Smooth muscle cell (in vitro differentiated cells): ENCODE results near the gene SLC2A10. TPM values are rescaled to one million over a fixed set of nuclear protein-coding genes. Genes with fewer than 3 reads are reported as not detected.

ENCODE experiments used
- DNase-seq: peaks from one replicate; lab custom pipeline; 2025; ENCODE audit not compliant: unreplicated experiment; lab: John Stamatoyannopoulos, UW
- H2AFZ ChIP-seq: fragments of 200-600 bp; sonication (generic); 2 replicates; pipeline ENCODE4 v1.6.0; 2016; ENCODE audit warnings: antibody characterized with exemption, low read depth, mild to moderate bottlenecking
- H3F3A ChIP-seq: fragments of 200-600 bp; sonication (generic); 2 replicates; pipeline ENCODE4 v1.6.0; 2017; ENCODE audit warnings: antibody characterized with exemption, low read depth
- H3K27ac ChIP-seq: fragments of 200-600 bp; sonication (generic); 2 replicates; pipeline ENCODE4 v1.5.1; 2016; ENCODE audit warnings: low read depth, mild to moderate bottlenecking
- H3K27me3 ChIP-seq: fragments of 200-600 bp; sonication (generic); 2 replicates; pipeline ENCODE4 v1.6.1; 2016; ENCODE audit warnings: low read depth, mild to moderate bottlenecking
- H3K36me3 ChIP-seq: fragments of 200-600 bp; sonication (generic); 2 replicates; pipeline ENCODE4 v1.5.1; 2016; ENCODE audit warnings: low read depth
- H3K4me1 ChIP-seq: fragments of 200-600 bp; sonication (generic); 2 replicates; pipeline ENCODE4 v1.5.1; 2016; ENCODE audit warnings: low read depth
- H3K4me2 ChIP-seq: fragments of 200-600 bp; sonication (generic); 2 replicates; pipeline ENCODE4 v1.6.0; 2016; ENCODE audit warnings: mild to moderate bottlenecking
- H3K4me3 ChIP-seq: fragments of 200-600 bp; sonication (generic); 2 replicates; pipeline ENCODE4 v1.5.1; 2016; ENCODE audit warnings: mild to moderate bottlenecking
- H3K79me2 ChIP-seq: fragments of 200-600 bp; sonication (generic); 2 replicates; pipeline ENCODE4 v1.6.0; 2016; ENCODE audit warnings: low read depth, mild to moderate bottlenecking
- H3K9ac ChIP-seq: fragments of 200-600 bp; sonication (generic); 2 replicates; pipeline ENCODE4 v1.6.0; 2016; ENCODE audit warnings: low read depth
- H3K9me3 ChIP-seq: fragments of 200-600 bp; sonication (generic); replicated peaks from 2 replicates; pipeline ENCODE4 v1.5.1; 2016; ENCODE audit warnings: low read depth
- H4K20me1 ChIP-seq: fragments of 200-600 bp; sonication (generic); 2 replicates; pipeline ENCODE4 v1.6.0; 2016; ENCODE audit warnings: low read depth
- CTCF ChIP-seq: fragments of 200-600 bp; sonication (generic); IDR thresholded peaks from 2 replicates; pipeline ENCODE4 v1.5.1; 2017; ENCODE audit warnings: borderline replicate concordance, mild to moderate bottlenecking, antibody characterized with exemption; ENCODE audit not compliant: insufficient read depth, poor library complexity, severe bottlenecking
- WGBS: methylation state at CpG from one replicate; pipeline ENCODE4 v1.1.7; 2016; ENCODE audit warnings: low lambda C conversion rate; 5-methylcytosine and 5-hydroxymethylcytosine counted together
- polyA plus RNA-seq: library from polyadenylated mRNA; unstranded; fragments of >200 nt; fragmentation: Nextera tagmentation; extraction: Ambion mirVana; gene quantifications from 2 replicates; pipeline ENCODE4 v1.2.1, GENCODE V29; 2016
- total RNA-seq: library from RNA; depleted of rRNA; stranded (reverse); fragments of >200 nt; gene quantifications from 2 replicates; pipeline ENCODE4 v1.2.3, GENCODE V29; 2014

Gene SLC2A10
- total and polyA plus RNA-seq, 2 experiments from 2014 or later, result 40.5 to 43.7 TPM

- Histone ChIP-seq H3K4me2 (no peak overlapping the region), H3K27ac (no peak overlapping the region), H3K9me3 (no peaks in the 10 kb centered on the region), H3K9ac (no peak overlapping the region), H3F3A (no peaks in the 10 kb centered on the region), H3K4me3 (no peak overlapping the region), H2AFZ (no peak overlapping the region), H3K36me3 (peaks cover 9% of the 10 kb centered on the region), H4K20me1 (no peaks in the 10 kb centered on the region), H3K79me2 (no peaks in the 10 kb centered on the region), H3K27me3 (no peaks in the 10 kb centered on the region), H3K4me1 (no peaks in the 10 kb centered on the region)
- no peak for TF ChIP-seq CTCF
- DNase-seq, result no peak
- 100% methylated on average over 1 of the region's 1 CpG for WGBS
Observed at GRCh38 chr20:46721476-46721875, 12.0 kb downstream of the SLC2A10 start.

- Histone ChIP-seq H3K4me1 (no peaks in the 10 kb centered on the region), H3K9me3 (no peaks in the 10 kb centered on the region), H3F3A (no peaks in the 10 kb centered on the region), H3K4me2 (no peak overlapping the region), H3K9ac (no peak overlapping the region), H2AFZ (no peak overlapping the region), H3K27me3 (no peaks in the 10 kb centered on the region), H3K27ac (no peak overlapping the region), H3K36me3 (peaks cover 9% of the 10 kb centered on the region), H3K4me3 (no peak overlapping the region), H3K79me2 (no peaks in the 10 kb centered on the region), H4K20me1 (no peaks in the 10 kb centered on the region)
- DNase-seq, result no peak
- no peak for TF ChIP-seq CTCF
- WGBS, result 92% methylated on average over 2 of the region's 2 CpGs
Observed at GRCh38 chr20:46722450-46722849, 13.0 kb downstream of the SLC2A10 start.

- 92% methylated on average over 1 of the region's 1 CpG for WGBS
- no peaks in the 10 kb centered on the region for H3K79me2 ChIP-seq
- no peaks in the 10 kb centered on the region for H3K9me3 ChIP-seq
- no peak overlapping the region for H3K27ac ChIP-seq
- H3K4me3 ChIP-seq, result no peak overlapping the region
- H3K36me3 ChIP-seq, result peaks cover 9% of the 10 kb centered on the region
- H4K20me1 ChIP-seq, result no peaks in the 10 kb centered on the region
- TF ChIP-seq CTCF, result no peak
- H3F3A ChIP-seq, result no peaks in the 10 kb centered on the region
- H3K4me1 ChIP-seq, result no peaks in the 10 kb centered on the region
- no peak overlapping the region for H3K4me2 ChIP-seq
- DNase-seq, result no peak
- no peak overlapping the region for H3K9ac ChIP-seq
- no peaks in the 10 kb centered on the region for H3K27me3 ChIP-seq
- H2AFZ ChIP-seq, result no peak overlapping the region
Observed at GRCh38 chr20:46723039-46723438, 13.6 kb downstream of the SLC2A10 start.

GRCh38 chr20:46724343-46724959, 15.0 kb downstream of the SLC2A10 start:
- H3K4me3 ChIP-seq, result no peak overlapping the region
- H3K36me3 ChIP-seq, result peaks cover 9% of the 10 kb centered on the region
- no peak overlapping the region for H3K4me2 ChIP-seq
- WGBS, result 56% methylated on average over 1 of the region's 1 CpG
- no peaks in the 10 kb centered on the region for H4K20me1 ChIP-seq
- no peak for DNase-seq
- no peaks in the 10 kb centered on the region for H3K27me3 ChIP-seq
- H3F3A ChIP-seq, result no peaks in the 10 kb centered on the region
- no peak overlapping the region for H3K27ac ChIP-seq
- H3K9me3 ChIP-seq, result no peaks in the 10 kb centered on the region
- no peaks in the 10 kb centered on the region for H3K79me2 ChIP-seq
- H3K4me1 ChIP-seq, result no peaks in the 10 kb centered on the region
- H3K9ac ChIP-seq, result no peak overlapping the region
- no peak overlapping the region for H2AFZ ChIP-seq
- TF ChIP-seq CTCF, result no peak
